Psoas muscle (tissue), 8 donors: ENCODE measurements around the gene MCOLN2. TPM values are rescaled to one million over a fixed set of nuclear protein-coding genes. Genes with fewer than 3 reads are reported as not detected.
"Not testable (repeated sequence)": the region's sequence is repeated elsewhere in the genome, so short reads cannot be mapped to it uniquely, and the experiment has no call there.

ENCODE experiments used
- ATAC-seq, 4 donors: fragments of 200-7000 bp; cut with Tn5 transposase; one replicate each; pipeline ENCODE4 v1.9.1; 2020; ENCODE audit warnings: moderate library complexity in 3 of 4, mild to moderate bottlenecking in 2 of 4
- DNase-seq, 2 donors: peaks; one replicate each; pipeline ENCODE4 v3.0.0-alpha.2; 2020
- H3K27ac ChIP-seq: fragments of 200-600 bp; one replicate; pipeline ENCODE4 v1.8.0; 2022
- H3K27me3 ChIP-seq, 3 donors: fragments of 200-600 bp in 1 of 3; one replicate each; pipeline versions ENCODE4 v1.6.1 to v1.8.0; 2013 to 2022; ENCODE audit warnings: low read length in 2 of 3, mild to moderate bottlenecking in 2 of 3, moderate library complexity in 1 of 3; ENCODE audit not compliant: insufficient read depth in 3 of 3
- H3K36me3 ChIP-seq, 2 donors: fragments of 200-600 bp in 1 of 2; one replicate each; pipeline versions ENCODE4 v1.6.1 to v1.8.0; 2013 to 2022; ENCODE audit warnings: low read depth in 1 of 2, mild to moderate bottlenecking in 1 of 2, moderate library complexity in 1 of 2; ENCODE audit not compliant: insufficient read depth in 1 of 2
- H3K4me1 ChIP-seq: fragments of 200-600 bp; one replicate; pipeline ENCODE4 v1.8.0; 2022
- H3K4me3 ChIP-seq: fragments of 200-600 bp; one replicate; pipeline ENCODE4 v1.8.0; 2022; ENCODE audit warnings: mild to moderate bottlenecking
- H3K9me3 ChIP-seq: fragments of 200-600 bp; one replicate; pipeline ENCODE4 v1.8.0; 2022
- WGBS, 3 donors: extraction: QIAGEN DNeasy Blood & Tissue Kit; methylation state at CpG; one replicate each; pipeline versions ENCODE4 v1.1.6 to v1.1.7; 2013; 5-methylcytosine and 5-hydroxymethylcytosine counted together
- intact Hi-C, 2 donors: fragments of 100-400 bp; cut with DNase I; formaldehyde crosslinking; loops; one replicate each; pipeline versions ENCODE4 v1.11.0 to v1.14.2; 2022
- polyA plus RNA-seq, 3 donors: library from polyadenylated mRNA; stranded (reverse); fragments of 200-250 nt; gene quantifications; one replicate each; pipeline ENCODE4 v1.2.3, GENCODE V29; 2013
- total RNA-seq, 4 donors: library from RNA; stranded (reverse); fragmentation: NEBNext Ultra II Directional in 2 of 4; extraction: Animal tissue kit (Norgen Biotek cat#: 25700) in 2 of 4; gene quantifications; one replicate each; pipeline versions ENCODE4 v1.2.1 to v1.2.4, GENCODE V29; 2021 to 2023
- TF ChIP-seq, protein P1 (sequence below): fragments of 200-600 bp; IDR thresholded peaks from one replicate; pipeline ENCODE4 v1.8.0; 2022; ENCODE audit warnings: antibody characterized with exemption
- donor health status: healthy with polysubstance abuse.
- donor health status: DM: no; HTN: no; CAD: no; lungs with moderate emphysema.
- donor health status: Bipolar disorder and iron deficiency.
- donor health status: healthy.
- donor health status: DM: yes; HTN: yes; CAD: no.
- donor health status: DM: no; HTN: no; CAD: no.
- donor health status: DM: no; HTN: no; CAD: no.
- donor health status: DM: yes; HTN: yes; CAD: no.

The MCOLN2 gene
- total and polyA plus RNA-seq, 7 donors = 0.03 to 0.54 (median 0.14) TPM; not detected in 3

DNA sequence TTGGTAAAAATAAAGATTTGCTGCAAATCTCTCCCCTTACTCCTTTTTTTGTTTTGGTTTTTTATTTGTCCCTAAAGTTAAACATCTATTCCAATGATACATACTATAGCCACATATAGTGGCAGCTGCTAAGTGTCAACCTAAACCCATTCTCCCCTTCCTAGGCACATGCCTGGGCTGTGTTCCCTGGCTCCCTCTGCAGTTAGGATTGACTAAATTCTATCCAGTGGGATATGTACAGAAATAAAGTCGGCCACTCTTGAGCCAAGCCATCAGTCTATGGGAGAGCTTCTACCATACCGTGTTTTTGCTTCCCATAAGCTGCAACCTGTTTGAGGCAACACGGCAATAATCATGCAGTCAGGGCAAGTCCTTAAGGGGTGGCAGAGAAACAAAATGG lies 27.8 kb upstream of the MCOLN2 start:
- Histone ChIP-seq H3K9me3 (no peaks in the 10 kb centered on the region), H3K4me1 (no peaks in the 10 kb centered on the region), H3K4me3 (no peak overlapping the region), H3K36me3 (no peaks in the 10 kb centered on the region), H3K27ac (no peak overlapping the region), H3K27me3 (no peaks in the 10 kb centered on the region)
- 79 to 89% (median 84%) methylated on average over 3 of the region's 3 CpGs for WGBS, 3 donors
- intact Hi-C loops = loop anchor here in 1 of 2 donors (5.0 kb wide), 1 partner anchor 82 kb away; no protein-coding TSS in a partner anchor
- ATAC-seq (no peak), DNase-seq (no peak)
- TF ChIP-seq, protein P1, sequence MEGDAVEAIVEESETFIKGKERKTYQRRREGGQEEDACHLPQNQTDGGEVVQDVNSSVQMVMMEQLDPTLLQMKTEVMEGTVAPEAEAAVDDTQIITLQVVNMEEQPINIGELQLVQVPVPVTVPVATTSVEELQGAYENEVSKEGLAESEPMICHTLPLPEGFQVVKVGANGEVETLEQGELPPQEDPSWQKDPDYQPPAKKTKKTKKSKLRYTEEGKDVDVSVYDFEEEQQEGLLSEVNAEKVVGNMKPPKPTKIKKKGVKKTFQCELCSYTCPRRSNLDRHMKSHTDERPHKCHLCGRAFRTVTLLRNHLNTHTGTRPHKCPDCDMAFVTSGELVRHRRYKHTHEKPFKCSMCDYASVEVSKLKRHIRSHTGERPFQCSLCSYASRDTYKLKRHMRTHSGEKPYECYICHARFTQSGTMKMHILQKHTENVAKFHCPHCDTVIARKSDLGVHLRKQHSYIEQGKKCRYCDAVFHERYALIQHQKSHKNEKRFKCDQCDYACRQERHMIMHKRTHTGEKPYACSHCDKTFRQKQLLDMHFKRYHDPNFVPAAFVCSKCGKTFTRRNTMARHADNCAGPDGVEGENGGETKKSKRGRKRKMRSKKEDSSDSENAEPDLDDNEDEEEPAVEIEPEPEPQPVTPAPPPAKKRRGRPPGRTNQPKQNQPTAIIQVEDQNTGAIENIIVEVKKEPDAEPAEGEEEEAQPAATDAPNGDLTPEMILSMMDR = no peak

DNA sequence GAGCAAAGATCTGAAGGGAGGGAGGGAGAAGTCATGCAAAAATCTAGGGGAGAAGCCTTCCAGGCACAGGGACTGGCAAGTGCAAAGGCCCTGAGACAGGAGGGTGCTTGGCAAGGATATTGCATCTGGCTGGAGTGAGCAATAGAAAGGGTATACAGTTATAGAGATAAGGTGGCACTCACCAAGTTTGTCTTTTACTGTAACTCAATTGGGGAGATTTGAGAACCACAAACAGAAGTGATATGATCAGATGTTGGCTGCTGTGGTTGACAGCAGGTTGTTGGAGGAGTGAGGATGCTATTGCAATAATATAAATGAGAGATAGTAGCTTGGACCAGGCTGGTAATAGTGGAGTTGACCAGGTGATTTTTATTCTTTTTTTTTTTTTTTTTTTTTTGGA lies 25.8 kb upstream of the MCOLN2 start:
- TF ChIP-seq, protein P1 = no peak
- Histone ChIP-seq H3K4me1 (no peaks in the 10 kb centered on the region), H3K9me3 (no peaks in the 10 kb centered on the region), H3K27ac (no peak overlapping the region), H3K36me3 (no peaks in the 10 kb centered on the region), H3K27me3 (no peaks in the 10 kb centered on the region), H3K4me3 (no peak overlapping the region)
- ATAC-seq (no peak), DNase-seq (no peak)
- intact Hi-C loops = no loop called here

DNA sequence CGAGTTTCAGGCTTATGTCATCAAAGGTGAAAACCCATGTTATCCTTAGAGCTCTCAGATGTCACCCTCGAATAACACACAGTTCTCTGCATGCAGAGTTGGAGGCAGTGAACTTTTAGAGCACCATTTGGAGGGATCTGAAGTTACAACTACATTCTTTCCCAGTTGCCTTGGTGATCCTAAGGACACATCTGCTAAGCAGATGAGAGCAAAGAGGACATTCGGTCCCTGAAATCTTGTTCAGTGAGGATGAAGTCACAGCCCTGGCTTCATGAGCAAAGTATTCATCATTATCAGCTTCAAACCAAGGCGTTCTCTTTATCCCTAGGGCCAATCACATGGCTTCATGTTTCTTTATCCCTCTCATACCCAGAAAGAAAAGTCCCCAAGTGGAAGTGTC lies 23.1 kb upstream of the MCOLN2 start:
- Histone ChIP-seq H3K27ac (no peak overlapping the region), H3K9me3 (no peaks in the 10 kb centered on the region), H3K36me3 (no peaks in the 10 kb centered on the region), H3K4me1 (no peaks in the 10 kb centered on the region), H3K4me3 (no peak overlapping the region), H3K27me3 (no peaks in the 10 kb centered on the region)
- DNase-seq (no peak), ATAC-seq (no peak)
- intact Hi-C loops = no loop called here
- 19 to 28% (median 28%) methylated on average over 4 of the region's 4 CpGs for WGBS, 3 donors
- TF ChIP-seq, protein P1 = no peak

DNA sequence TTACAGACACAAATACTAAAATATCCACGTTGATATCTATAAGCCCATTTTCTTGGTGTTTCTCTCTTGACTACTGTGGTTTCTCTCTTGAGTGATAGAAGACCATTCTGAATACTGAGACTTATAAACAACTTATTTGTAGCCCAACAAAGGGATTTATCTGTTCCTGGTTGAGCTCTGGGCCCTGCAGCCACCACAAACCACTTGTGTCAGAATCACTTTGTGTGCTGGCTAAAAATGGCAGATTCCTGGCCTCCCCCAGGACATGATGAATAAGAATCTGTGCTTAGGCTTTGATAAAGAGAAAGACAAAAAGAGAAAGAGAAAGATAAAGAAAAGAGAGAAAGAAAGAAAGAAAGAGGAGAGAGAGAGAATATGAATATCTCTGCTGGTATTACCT lies 18.9 kb upstream of the MCOLN2 start:
- Histone ChIP-seq H3K36me3 (no peaks in the 10 kb centered on the region), H3K4me3 (no peak overlapping the region), H3K4me1 (no peaks in the 10 kb centered on the region), H3K9me3 (no peaks in the 10 kb centered on the region), H3K27me3 (no peaks in the 10 kb centered on the region), H3K27ac (no peak overlapping the region)
- no peak for ATAC-seq
- intact Hi-C loops = no loop called here
- TF ChIP-seq, protein P1 = no peak
- DNase-seq = no peak
- 76 to 77% (median 77%) methylated on average over 1 of the region's 1 CpG for WGBS, 3 donors

DNA sequence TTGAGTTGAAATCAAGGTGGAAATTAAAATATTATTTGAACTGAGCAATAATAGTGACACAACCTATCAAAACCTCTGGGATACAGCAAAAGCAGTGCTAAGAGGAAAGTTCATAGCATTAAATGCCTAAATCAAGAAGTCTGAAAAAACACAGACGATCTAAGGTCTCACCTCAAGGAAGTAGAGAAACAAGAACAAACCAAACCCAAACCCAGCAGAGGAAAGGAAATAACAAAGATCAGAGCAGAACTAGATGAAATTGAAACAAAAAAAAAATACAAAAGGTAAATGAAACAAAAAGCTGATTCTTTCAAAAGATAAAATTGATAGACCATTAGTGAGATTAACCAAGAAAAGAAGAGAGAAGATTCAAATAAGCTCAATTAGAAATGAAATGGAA lies 8.7 kb upstream of the MCOLN2 start:
- ATAC-seq, H3K27ac ChIP-seq: not testable (repeated sequence)

More for the DNA sequence above, 8.7 kb upstream of the MCOLN2 start:
- H3K9me3 ChIP-seq, intact Hi-C loops, H3K4me1 ChIP-seq, H3K4me3 ChIP-seq, DNase-seq, H3K36me3 ChIP-seq: not testable (repeated sequence)
- WGBS, 3 donors = 77 to 89% (median 87%) methylated on average over 1 of the region's 1 CpG
- peaks cover 0 to 33% (median 2%) of the 10 kb centered on the region in 3 donors for H3K27me3 ChIP-seq
